ENCODE data around the gene KCTD11. TPM values are rescaled to one million over a fixed set of nuclear protein-coding genes. Genes with fewer than 3 reads are reported as not detected.

Gene KCTD11
- total and polyA plus RNA-seq, 2 of the 13 experiments (the other 11 are each of a cell fraction or from before 2014, with no cell fraction given) = 1.6 to 2.6 TPM

DNA sequence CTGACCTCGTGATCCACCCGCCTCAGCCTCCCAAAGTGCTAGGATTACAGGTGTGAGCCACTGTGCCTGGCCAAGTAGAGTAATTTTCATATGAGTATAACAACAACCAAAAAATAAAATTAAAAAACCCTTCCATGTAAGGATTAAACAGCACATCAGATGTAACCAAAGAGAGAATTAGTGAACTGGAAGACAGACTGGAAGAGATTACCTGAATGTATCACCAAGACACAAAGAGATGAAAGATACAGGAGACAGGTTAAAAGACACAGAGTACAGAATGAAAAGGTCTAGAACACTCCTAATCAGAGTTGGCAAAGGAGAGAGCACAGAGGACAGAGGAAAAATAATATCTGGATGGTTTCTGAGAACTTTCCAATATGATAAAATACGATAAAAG is 27.2 kb downstream of the KCTD11 start:
- no peak for DNase-seq (ENCODE audit: low spot score)
- Histone ChIP-seq H3K4me3 (replicated peaks in 1 of 3; ENCODE audit: insufficient read depth in 1 of 3, low read depth in 2 of 3, low read length in 3 of 3) (no peak overlapping the region), H3K36me3 (replicated peaks in 1 of 2; ENCODE audit: control insufficient read depth in 1 of 2, insufficient read depth in 2 of 2, low read length in 2 of 2) (no peaks in the 10 kb centered on the region), H3K79me2 (ENCODE audit: insufficient read depth, low read length) (no peaks in the 10 kb centered on the region), H4K20me1 (ENCODE audit: insufficient read depth, low read length) (no peaks in the 10 kb centered on the region), H2AFZ (ENCODE audit: low read length) (no peak overlapping the region), H3K27me3 (ENCODE audit: control insufficient read depth in 1 of 2, insufficient read depth in 2 of 2, low read length in 2 of 2) (peaks cover 0 to 7% of the 10 kb centered on the region in 2 experiments; a peak in 1 of 5 replicates), H3K27ac (ENCODE audit: extremely low read length, insufficient read depth, low read length) (no peak overlapping the region), H3K4me1 (ENCODE audit: insufficient read depth, low read length) (peaks cover 21% of the 10 kb centered on the region), H3K9ac (ENCODE audit: insufficient read depth, low read depth, low read length) (no peak overlapping the region), H3K9me3 (ENCODE audit: low read length) (peaks cover 4% of the 10 kb centered on the region; the same call in 1 of the 2 replicates), H3K4me2 (ENCODE audit: low read depth, low read length) (no peak overlapping the region)
- no peak for FAIRE-seq
- intact Hi-C loops (cut with micrococcal nuclease; ENCODE audit: unreplicated experiment) (no loop called here), in situ Hi-C loops (cut with HindIII; ENCODE audit: extremely low pct_ligation_motif_present, low pct_unique_long_range_greater_than_20kb) (no loop called here)
- WGBS (ENCODE audit: low lambda C conversion rate) = 66% methylated on average over 3 of the region's 3 CpGs
- POLR2A ChIA-PET = no interaction called here
- BruUV-seq (replicated peaks) = no TSS peak
- CTCF ChIA-PET (ENCODE audit: low intra/inter-chr PET ratio, low total read pairs) = no interaction called here
- no peak for ATAC-seq
- TF ChIP-seq ZNF572 (CRISPR knock-in tag; IDR thresholded peaks at IDR 0.05) (no peak), CERS6 (CRISPR knock-in tag; IDR thresholded peaks at IDR 0.05) (no peak), ZNF441 (CRISPR knock-in tag; IDR thresholded peaks at IDR 0.05; ENCODE audit: borderline replicate concordance) (no peak), MAFK (conservative IDR thresholded peaks at IDR 0.05 in 1 of 2, IDR thresholded peaks at IDR 0.05 in 1 of 2; ENCODE audit: low read length in 2 of 2) (no peak), ZNF260 (CRISPR knock-in tag; IDR thresholded peaks at IDR 0.05; ENCODE audit: borderline replicate concordance, low read depth) (no peak), MEIS2 (CRISPR knock-in tag; IDR thresholded peaks at IDR 0.05) (no peak), ATF4 (CRISPR knock-in tag; IDR thresholded peaks at IDR 0.05) (no peak), RAD51 (IDR thresholded peaks at IDR 0.05; ENCODE audit: borderline replicate concordance) (no peak), TAF15 (IDR thresholded peaks at IDR 0.05; ENCODE audit: low read depth, low read length, poor library complexity, severe bottlenecking) (no peak), ZNF510 (CRISPR knock-in tag; IDR thresholded peaks at IDR 0.05; ENCODE audit: low read depth) (no peak), YEATS4 (CRISPR knock-in tag; IDR thresholded peaks at IDR 0.05; ENCODE audit: borderline replicate concordance) (no peak), ATF3 (CRISPR knock-in tag; IDR thresholded peaks at IDR 0.05) (no peak), CBX2 (IDR thresholded peaks at IDR 0.05; ENCODE audit: low read depth, low read length) (no peak), CBX2 (CRISPR knock-in tag; IDR thresholded peaks at IDR 0.05; ENCODE audit: low read depth) (no peak), RFX5 (IDR thresholded peaks at IDR 0.05; ENCODE audit: low read depth, low read length) (no peak), NFKBIZ (CRISPR knock-in tag; IDR thresholded peaks at IDR 0.05) (no peak)
- TF ChIP-seq, protein P1, sequence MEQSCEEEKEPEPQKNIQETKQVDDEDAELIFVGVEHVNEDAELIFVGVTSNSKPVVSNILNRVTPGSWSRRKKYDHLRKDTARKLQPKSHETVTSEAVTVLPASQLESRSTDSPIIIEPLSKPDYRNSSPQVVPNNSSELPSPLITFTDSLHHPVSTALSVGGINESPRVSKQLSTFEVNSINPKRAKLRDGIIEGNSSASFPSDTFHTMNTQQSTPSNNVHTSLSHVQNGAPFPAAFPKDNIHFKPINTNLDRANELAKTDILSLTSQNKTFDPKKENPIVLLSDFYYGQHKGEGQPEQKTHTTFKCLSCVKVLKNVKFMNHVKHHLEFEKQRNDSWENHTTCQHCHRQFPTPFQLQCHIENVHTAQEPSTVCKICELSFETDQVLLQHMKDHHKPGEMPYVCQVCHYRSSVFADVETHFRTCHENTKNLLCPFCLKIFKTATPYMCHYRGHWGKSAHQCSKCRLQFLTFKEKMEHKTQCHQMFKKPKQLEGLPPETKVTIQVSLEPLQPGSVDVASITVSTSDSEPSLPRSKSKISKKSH (CRISPR knock-in tag; IDR thresholded peaks at IDR 0.05; ENCODE audit: borderline replicate concordance) = no peak
